Fibroblast of skin of scalp (primary cell): ENCODE measurements around the gene KHDC3L. TPM values are rescaled to one million over a fixed set of nuclear protein-coding genes. Genes with fewer than 3 reads are reported as not detected.

Experiments used
- DNase-seq: peaks from one replicate; pipeline ENCODE4 v3.0.0-alpha.2; 2013
- polyA plus RNA-seq, 2 experiments: library from polyadenylated mRNA; unstranded; fragments of 120-200 nt; gene quantifications; one replicate each; pipeline ENCODE4 v1.2.1, GENCODE V29; 2013; ENCODE audit not compliant: insufficient read length in 2 of 2

Gene KHDC3L
- not detected for polyA plus RNA-seq (2013, experiment 1 of 2; ENCODE audit: insufficient read length)
- not detected for polyA plus RNA-seq (2013, experiment 2 of 2; ENCODE audit: insufficient read length)

DNA sequence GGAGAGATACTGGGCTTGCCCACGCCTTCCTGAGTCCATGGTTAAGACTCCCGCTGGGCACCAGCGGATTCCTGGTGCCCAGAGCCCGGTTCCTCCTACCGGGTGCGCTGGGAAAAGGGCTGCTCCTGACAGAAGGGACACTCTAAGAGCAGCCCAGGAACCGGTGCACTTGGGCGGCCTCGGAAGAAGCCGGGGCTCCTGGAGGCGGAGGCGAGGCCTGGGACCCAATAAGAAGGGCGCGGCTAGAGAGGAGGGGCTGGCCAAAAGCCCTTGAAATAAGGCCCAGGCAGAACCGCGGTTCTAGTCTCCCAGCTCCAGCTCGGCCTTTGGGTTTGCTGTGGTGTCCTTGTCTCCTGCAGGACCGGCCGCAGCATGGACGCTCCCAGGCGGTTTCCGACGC is at the start of gene KHDC3L:
Gene KHDC3L (plus strand): TSS at position 301 of the 400 bp plus-strand sequence. CDS start 72 bp downstream, at position 373.
- no peak for DNase-seq

DNA sequence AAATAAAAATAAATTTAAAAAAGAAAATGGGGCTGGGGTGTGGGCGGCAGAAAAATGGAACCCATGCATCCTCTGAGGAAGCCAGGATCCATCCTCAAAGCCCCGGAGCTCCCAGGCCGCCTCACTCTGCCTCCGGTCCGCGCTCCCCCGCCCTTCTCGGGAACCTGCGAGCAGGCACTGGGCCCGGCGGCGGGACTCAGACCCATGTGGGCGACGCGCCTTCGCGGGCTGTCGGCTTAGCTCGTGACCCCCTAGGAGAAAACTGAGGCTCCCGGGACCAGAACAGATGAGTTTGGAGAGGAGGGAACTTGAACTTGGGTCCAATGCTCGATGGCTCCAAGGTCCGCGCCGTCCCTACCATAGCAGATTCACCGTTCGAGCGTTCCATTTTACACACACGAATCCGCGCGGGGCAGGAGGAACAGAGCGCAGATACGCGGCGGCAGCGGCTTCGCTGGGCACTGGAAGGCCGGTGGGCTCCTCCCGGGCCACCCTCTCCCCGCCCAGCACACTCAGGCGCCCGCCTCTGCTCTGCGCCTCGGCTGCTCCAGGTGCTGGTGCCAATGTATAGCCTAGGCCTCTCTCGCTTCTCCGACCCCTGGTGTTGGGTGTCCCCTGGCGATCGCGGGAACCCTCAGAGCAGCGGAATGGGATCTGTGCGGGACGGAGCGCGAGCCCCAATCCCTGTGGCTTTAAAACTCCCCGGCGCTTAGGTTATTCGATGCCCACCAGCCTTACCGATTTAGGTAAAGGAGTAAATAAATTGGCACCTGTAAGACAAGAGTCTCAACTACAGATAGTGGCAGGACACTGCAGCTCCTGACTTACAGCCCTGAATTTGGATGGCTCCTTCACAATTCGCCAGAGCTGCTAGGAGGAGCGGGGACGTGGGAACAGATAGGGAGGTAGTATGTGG is 47.6 kb upstream of the KHDC3L start:
- no peak for DNase-seq

DNA sequence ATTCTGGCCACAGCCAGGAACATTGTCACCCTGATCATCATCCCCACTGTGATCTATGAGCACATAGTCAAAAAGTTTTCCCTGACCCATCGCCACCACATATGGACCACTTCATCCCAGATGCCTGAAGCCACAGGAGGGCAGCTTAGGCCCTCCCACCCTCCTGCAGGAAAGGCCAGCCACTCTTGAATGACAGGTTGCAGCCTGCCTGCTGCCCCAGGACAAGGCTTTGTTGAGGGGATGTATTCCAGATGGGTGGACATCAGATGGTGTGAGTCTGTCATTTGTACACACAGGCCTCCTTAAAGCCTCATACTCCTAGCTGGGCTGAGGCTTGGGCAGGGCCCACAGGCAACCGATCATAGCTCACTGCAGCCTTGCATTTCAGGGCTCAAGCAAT is 39.1 kb upstream of the KHDC3L start:
- no peak for DNase-seq

DNA sequence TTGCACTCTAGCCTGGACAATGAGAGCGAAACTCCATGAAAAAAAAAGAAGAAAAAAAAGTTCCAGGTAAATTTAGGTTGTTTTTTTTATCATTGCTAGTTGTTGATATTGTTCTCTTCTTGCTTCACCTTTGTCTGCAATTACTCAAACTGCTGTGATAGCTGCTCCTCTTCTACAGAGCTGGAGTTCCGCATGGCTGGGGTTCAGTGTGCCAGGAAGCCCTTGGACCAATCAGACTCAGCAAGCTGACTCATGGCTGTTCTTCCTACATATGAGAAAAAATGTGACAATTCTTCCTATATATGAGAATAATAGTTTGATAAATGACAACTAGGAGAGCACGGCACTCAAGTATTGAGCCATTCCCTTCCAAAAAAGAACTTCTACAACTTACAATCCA is 36.8 kb upstream of the KHDC3L start:
- no peak for DNase-seq

DNA sequence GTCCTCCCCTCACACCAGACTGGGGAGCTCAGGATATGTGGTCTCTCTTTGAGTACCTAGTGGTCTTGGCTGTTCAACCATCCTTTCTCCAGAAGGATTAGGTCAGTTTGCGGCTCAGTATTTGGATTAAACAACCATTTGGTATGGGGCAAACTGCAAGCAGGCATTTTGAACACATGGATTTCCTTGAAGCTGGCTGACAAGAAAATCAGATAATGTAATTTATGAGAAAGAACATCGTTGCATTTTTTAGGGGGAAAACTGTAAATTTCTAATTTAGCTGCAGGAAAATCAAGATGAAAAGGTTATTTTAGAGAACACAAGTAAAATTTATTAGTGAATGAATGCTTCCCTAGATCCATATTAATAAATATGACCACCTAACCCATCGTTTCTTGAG is 33.7 kb upstream of the KHDC3L start:
- DNase-seq: no peak

DNA sequence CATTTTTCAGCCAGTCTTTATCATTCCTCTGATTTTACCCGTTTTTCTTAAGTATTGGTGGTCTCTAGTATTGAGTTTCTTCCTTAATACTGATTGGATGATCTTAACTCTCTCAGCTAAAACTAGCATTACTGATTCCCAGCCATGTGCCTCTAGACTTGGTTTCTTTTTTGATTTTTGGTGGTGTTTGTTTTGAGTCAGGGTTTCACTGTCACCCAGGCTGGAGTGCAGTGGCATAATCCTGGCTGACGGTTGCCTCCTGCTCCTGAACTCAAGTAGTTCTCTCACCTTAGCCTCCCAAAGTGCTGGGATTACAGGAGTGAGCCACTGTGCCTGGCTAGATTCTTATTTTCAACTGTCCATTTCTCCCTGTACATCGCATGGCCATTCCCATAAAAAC is 33.3 kb upstream of the KHDC3L start:
- no peak for DNase-seq

DNA sequence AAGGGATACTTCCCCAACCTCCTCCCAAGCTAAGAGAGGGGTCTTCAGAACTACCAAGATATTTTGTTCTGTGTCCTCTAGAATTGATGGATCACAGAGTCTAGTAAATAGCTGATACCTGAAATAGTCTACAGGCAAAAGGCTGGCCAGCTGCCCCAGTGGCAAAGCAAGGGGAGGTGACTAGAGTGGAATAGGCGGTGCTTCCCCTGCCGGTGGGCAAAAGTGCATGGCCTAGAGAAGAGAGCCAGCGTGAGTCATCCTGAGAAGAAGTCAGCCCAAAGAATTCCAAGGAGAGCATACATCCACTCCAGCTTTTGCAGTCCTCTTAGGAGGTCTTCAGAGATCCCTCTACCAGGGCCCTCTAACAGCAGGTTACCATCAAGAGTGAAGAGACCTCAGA is 23.1 kb upstream of the KHDC3L start:
- no peak for DNase-seq

DNA sequence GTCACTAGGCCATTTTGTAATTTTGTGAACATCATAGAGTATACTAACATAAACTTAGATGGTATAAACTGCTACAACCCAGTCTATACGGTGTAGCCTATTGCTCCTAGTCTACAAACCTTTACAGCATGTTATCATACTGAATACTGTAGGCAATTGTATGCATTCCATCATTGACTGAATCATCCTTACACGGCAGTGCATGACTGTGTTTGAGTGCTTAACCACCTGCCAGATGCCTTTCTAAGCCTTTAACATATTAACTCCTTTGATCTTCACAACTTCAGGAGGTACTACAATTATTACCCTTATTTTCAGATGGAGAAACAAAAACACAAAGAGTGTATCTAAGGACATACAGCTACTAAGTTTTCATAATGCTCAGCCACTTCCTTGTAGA is 22.4 kb upstream of the KHDC3L start:
- DNase-seq: no peak

GRCh38 chr6:73341335-73341734 is 21.1 kb upstream of the KHDC3L start:
- DNase-seq: no peak

GRCh38 chr6:73342174-73342573 is 20.3 kb upstream of the KHDC3L start:
- DNase-seq: no peak

GRCh38 chr6:73343164-73343563 is 19.3 kb upstream of the KHDC3L start:
- DNase-seq: no peak

DNA sequence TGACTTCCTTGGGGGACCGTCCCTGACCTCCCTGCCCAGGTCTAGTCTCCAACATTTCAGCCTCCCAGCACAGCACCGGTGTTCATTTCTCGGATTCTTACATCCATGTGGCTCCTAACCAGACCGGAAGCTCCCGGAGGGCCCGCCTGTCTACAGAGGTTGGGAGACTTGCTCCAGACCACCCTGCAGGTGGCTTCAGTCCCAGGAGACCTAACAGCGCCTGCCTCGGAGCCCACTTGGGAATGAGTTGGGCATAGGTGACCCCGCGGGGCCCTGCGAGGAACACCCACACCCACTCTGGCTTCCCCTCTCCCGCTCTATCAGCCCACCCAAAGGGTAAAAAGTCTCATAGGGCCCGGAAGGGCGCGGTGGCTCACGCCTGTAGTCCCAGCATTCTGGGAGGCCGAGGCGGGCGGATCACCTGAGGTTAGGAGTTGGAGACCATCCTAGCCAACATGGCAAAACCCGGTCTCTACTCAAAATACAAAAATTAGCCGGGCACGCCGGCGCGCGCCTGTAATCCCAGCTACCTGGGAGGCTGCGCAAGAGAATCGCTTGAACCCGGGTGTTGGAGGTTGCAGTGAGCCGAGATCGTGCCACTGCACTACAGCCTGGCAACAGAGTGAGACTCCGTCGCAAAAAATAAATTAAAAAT is 13.8 kb upstream of the KHDC3L start:
- no peak for DNase-seq

DNA sequence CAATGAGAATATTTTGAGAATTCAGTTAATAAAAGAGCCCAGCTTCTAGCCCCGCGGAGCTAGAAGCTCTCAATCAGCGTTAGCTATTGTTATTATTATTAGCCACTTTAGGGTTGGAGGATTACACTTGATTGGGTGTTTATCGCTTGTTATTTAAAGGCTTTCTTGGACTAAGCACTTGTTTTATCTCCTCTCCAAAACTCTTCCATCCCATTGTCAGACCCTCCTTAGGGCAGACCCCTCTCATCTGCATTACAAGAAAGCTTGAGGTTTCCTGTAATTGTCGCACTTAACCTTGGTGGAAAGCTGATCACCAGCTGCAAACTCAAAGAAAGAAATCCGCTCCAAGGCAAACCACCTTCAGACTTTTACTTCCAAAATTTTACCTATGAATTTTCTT is 13.1 kb upstream of the KHDC3L start:
- no peak for DNase-seq

DNA sequence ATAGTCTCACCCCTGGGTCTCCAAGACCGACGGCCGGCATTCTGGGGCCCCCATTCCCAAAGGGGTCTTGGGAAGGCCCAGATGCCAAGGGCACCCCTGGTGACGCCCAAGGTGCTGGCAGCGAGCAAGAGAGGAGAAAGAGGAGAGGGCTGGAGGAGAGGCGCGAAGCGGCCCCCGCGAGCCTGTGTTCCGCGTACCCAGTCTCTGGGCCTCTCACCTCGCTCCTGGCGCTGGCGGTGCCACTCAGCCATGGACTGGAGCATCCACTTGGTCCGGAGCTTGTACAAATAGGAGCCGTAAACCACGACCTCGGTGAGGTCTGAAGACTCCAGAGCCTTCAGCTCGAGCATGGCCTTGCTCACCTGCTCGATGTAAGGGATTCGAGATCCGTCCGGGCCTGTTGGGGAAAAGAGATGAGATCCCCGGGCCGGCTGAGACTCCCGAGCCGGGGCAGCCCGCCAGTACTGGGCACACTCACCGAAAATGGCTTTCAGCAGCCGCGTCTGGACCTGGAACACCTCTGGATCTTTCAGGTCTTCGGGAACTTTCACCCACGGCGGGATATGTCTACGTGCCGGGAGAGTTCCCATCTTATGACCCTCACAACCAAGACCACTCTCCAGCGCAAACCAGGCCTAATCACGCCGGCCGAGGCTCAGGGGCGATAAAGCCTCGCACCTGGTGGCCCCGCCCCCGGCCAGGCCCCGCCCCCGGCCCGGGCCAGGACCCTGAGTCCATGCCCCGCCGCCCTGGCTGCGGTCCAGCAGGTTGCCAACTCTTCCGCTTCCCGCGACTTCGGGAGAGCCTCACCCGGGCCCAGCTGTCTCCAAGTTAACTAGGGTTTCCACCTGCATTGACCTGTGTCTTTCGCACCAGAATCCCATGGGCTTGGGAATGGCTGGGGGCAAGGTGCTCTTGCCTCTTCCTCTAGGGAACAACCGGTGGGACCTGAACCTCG is 8.5 kb upstream of the KHDC3L start, which contains the start of gene DPPA5:
Gene DPPA5 (minus strand): TSS at position 641 of the 958 bp plus-strand sequence. CDS start 51 bp downstream, at position 590.
- no peak for DNase-seq

- DNase-seq: no peak
These were observed 545 bp downstream of the KHDC3L start for GRCh38 chr6:73362869-73363536.

GRCh38 chr6:73363537-73363875 is 1.0 kb downstream of the KHDC3L start:
- DNase-seq: no peak

GRCh38 chr6:73364121-73364520 is 1.7 kb downstream of the KHDC3L start:
- DNase-seq: no peak

DNA sequence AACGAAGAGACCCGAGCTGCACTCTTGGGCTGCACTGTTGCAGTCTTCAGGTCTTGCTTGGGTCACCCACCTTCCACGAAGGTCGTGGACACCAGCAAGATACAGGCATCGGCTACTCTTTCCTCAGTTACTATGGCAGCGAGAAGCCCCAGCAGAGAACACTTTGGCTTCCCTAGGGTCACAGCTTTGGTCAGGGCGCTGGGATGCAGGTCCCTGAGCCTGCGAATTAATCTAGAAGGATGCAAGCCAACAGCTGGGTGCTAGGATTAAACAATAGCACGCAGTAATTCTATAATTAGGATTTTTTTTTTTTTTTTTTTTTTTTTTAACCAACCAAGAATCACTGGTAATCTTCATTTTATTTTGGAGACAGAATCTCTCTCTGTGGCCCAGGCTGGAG is 2.1 kb downstream of the KHDC3L start:
- no peak for DNase-seq

- no peak for DNase-seq
These were observed 5.4 kb downstream of the KHDC3L start for GRCh38 chr6:73367761-73368355.

- DNase-seq: no peak
These were observed 6.2 kb downstream of the KHDC3L start for GRCh38 chr6:73368675-73369074.

GRCh38 chr6:73369157-73369556 is 6.7 kb downstream of the KHDC3L start:
- DNase-seq: no peak

GRCh38 chr6:73369563-73369962 is 7.1 kb downstream of the KHDC3L start, which contains the start of gene OOEP:
TSS of gene OOEP (minus strand) at chr6:73369897. CDS start at chr6:73369792, 105 bp downstream.
- DNase-seq: no peak
